Measurements from ENCODE around the gene TACR1. TPM values are rescaled to one million over a fixed set of nuclear protein-coding genes. Genes with fewer than 3 reads are reported as not detected.

TACR1 gene
- total and polyA plus RNA-seq, 2 experiments from 2014 or later: 3.5 to 7.3 TPM

GRCh38 chr2:75221862-75222261, 22.5 kb upstream of the TACR1 start:
- no peak overlapping the region for H2AFZ ChIP-seq
- H3K4me3 ChIP-seq: no peak overlapping the region
- Mint-ChIP-seq H3K4me3 (no peak overlapping the region), H3K36me3 (ENCODE audit: low read depth) (peaks cover 39% of the 10 kb centered on the region), H3K4me1 (peaks cover 19% of the 10 kb centered on the region), H3K27ac (no peak overlapping the region), H3K27me3 (ENCODE audit: insufficient read depth, low read depth, poor library complexity) (peaks cover 9% of the 10 kb centered on the region), H3K9me3 (peaks cover 43% of the 10 kb centered on the region)
- no peaks in the 10 kb centered on the region for H3F3A ChIP-seq (replicated peaks; ENCODE audit: low read depth)
- TF ChIP-seq CREB1 (CRISPR knock-in tag; IDR thresholded peaks at IDR 0.05; ENCODE audit: low read depth) (no peak), ZNF331 (CRISPR knock-in tag; IDR thresholded peaks at IDR 0.05; ENCODE audit: low read depth) (no peak), NANOG (IDR thresholded peaks at IDR 0.05; ENCODE audit: borderline replicate concordance) (no peak), EZH2phosphoT487 (IDR thresholded peaks at IDR 0.05; ENCODE audit: unreplicated experiment) (no peak), CTCF (conservative IDR thresholded peaks at IDR 0.05; ENCODE audit: low read depth in 2 of 2) (no peak), EZH2 (IDR thresholded peaks at IDR 0.05; ENCODE audit: low read depth, unreplicated experiment) (no peak), JUNB (IDR thresholded peaks at IDR 0.05; ENCODE audit: unreplicated experiment) (no peak)
- TF ChIP-seq, protein P1, sequence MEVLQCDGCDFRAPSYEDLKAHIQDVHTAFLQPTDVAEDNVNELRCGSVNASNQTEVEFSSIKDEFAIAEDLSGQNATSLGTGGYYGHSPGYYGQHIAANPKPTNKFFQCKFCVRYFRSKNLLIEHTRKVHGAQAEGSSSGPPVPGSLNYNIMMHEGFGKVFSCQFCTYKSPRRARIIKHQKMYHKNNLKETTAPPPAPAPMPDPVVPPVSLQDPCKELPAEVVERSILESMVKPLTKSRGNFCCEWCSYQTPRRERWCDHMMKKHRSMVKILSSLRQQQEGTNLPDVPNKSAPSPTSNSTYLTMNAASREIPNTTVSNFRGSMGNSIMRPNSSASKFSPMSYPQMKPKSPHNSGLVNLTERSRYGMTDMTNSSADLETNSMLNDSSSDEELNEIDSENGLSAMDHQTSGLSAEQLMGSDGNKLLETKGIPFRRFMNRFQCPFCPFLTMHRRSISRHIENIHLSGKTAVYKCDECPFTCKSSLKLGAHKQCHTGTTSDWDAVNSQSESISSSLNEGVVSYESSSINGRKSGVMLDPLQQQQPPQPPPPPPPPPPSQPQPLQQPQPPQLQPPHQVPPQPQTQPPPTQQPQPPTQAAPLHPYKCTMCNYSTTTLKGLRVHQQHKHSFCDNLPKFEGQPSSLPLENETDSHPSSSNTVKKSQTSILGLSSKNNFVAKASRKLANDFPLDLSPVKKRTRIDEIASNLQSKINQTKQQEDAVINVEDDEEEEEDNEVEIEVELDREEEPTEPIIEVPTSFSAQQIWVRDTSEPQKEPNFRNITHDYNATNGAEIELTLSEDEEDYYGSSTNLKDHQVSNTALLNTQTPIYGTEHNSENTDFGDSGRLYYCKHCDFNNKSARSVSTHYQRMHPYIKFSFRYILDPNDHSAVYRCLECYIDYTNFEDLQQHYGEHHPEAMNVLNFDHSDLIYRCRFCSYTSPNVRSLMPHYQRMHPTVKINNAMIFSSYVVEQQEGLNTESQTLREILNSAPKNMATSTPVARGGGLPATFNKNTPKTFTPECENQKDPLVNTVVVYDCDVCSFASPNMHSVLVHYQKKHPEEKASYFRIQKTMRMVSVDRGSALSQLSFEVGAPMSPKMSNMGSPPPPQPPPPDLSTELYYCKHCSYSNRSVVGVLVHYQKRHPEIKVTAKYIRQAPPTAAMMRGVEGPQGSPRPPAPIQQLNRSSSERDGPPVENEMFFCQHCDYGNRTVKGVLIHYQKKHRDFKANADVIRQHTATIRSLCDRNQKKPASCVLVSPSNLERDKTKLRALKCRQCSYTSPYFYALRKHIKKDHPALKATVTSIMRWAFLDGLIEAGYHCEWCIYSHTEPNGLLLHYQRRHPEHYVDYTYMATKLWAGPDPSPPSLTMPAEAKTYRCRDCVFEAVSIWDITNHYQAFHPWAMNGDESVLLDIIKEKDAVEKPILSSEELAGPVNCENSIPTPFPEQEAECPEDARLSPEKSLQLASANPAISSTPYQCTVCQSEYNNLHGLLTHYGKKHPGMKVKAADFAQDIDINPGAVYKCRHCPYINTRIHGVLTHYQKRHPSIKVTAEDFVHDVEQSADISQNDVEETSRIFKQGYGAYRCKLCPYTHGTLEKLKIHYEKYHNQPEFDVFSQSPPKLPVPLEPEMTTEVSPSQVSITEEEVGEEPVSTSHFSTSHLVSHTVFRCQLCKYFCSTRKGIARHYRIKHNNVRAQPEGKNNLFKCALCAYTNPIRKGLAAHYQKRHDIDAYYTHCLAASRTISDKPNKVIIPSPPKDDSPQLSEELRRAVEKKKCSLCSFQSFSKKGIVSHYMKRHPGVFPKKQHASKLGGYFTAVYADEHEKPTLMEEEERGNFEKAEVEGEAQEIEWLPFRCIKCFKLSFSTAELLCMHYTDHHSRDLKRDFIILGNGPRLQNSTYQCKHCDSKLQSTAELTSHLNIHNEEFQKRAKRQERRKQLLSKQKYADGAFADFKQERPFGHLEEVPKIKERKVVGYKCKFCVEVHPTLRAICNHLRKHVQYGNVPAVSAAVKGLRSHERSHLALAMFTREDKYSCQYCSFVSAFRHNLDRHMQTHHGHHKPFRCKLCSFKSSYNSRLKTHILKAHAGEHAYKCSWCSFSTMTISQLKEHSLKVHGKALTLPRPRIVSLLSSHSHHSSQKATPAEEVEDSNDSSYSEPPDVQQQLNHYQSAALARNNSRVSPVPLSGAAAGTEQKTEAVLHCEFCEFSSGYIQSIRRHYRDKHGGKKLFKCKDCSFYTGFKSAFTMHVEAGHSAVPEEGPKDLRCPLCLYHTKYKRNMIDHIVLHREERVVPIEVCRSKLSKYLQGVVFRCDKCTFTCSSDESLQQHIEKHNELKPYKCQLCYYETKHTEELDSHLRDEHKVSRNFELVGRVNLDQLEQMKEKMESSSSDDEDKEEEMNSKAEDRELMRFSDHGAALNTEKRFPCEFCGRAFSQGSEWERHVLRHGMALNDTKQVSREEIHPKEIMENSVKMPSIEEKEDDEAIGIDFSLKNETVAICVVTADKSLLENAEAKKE (CRISPR knock-in tag; IDR thresholded peaks at IDR 0.05): no peak
- peaks cover 32% of the 10 kb centered on the region for H3K4me1 ChIP-seq (ENCODE audit: insufficient read depth)
- H3K36me3 ChIP-seq (ENCODE audit: insufficient read depth): 0 out of 2 replicates have a peak, but pooled peaks cover 4% of the 10 kb centered on the region
- no peak overlapping the region for H3K27ac ChIP-seq (ENCODE audit: low read depth)
- H3K4me2 ChIP-seq: peak overlapping the region; percentile 28; the same call in 1 of the 2 replicates
- peaks cover 17% of the 10 kb centered on the region for H3K79me2 ChIP-seq (replicated peaks; ENCODE audit: insufficient read depth)
- no peaks in the 10 kb centered on the region for H3K27me3 ChIP-seq (ENCODE audit: insufficient read depth)
- no peaks in the 10 kb centered on the region for H4K20me1 ChIP-seq (replicated peaks; ENCODE audit: insufficient read depth)
- H3K9me2 ChIP-seq (ENCODE audit: insufficient read depth): peaks cover 7% of the 10 kb centered on the region; the same call in 1 of the 2 replicates
- DNase-seq (ENCODE audit: low spot score): no peak
- no peak for ATAC-seq

Data from GM23338 (cell line).